Daoy (cell line): ENCODE results near the gene TBC1D22B. TPM values are rescaled to one million over a fixed set of nuclear protein-coding genes. Genes with fewer than 3 reads are reported as not detected.

ENCODE experiments used
- DNase-seq: peaks from one replicate; pipeline ENCODE4 v3.0.0-alpha.2; 2015; ENCODE audit warnings: low read depth
- total RNA-seq: library from RNA; depleted of rRNA; stranded (reverse); fragments of >200 nt; shearing (Covaris generic); gene quantifications from 2 replicates; pipeline ENCODE4 v1.2.3, GENCODE V29; 2014; rRNA removed

Gene TBC1D22B
- total RNA-seq, 1 experiment from 2014 or later: 7.7 TPM

GRCh38 chr6:37354526-37355384 is 97.2 kb downstream of the TBC1D22B start:
- DNase-seq: peak; percentile 27

- no peak for DNase-seq
These were observed 99.7 kb downstream of the TBC1D22B start for GRCh38 chr6:37357288-37357687.

- DNase-seq: no peak
These were observed 100.3 kb downstream of the TBC1D22B start for GRCh38 chr6:37357860-37358259.

GRCh38 chr6:37359039-37359438 is 101.5 kb downstream of the TBC1D22B start:
- DNase-seq: no peak

GRCh38 chr6:37362101-37362828 is 104.7 kb downstream of the TBC1D22B start:
- no peak for DNase-seq

GRCh38 chr6:37365791-37366190 is 108.2 kb downstream of the TBC1D22B start:
- DNase-seq: no peak

- no peak for DNase-seq
These were observed 109.3 kb downstream of the TBC1D22B start for GRCh38 chr6:37366910-37367309.

GRCh38 chr6:37368961-37369320 is 111.4 kb downstream of the TBC1D22B start:
- no peak for DNase-seq

GRCh38 chr6:37369321-37370201 is 112.0 kb downstream of the TBC1D22B start:
- DNase-seq: peak; percentile 17

- DNase-seq: no peak
These were observed 113.8 kb downstream of the TBC1D22B start for GRCh38 chr6:37371154-37372083.

- no peak for DNase-seq
These were observed 114.5 kb downstream of the TBC1D22B start for GRCh38 chr6:37372116-37372515.

- DNase-seq: no peak
These were observed 116.4 kb downstream of the TBC1D22B start for GRCh38 chr6:37373822-37374471.

- DNase-seq: no peak
These were observed 117.8 kb downstream of the TBC1D22B start for GRCh38 chr6:37375376-37375775.

GRCh38 chr6:37376078-37376743 is 118.6 kb downstream of the TBC1D22B start:
- no peak for DNase-seq

GRCh38 chr6:37381579-37381978 is 124.0 kb downstream of the TBC1D22B start:
- peak; percentile 52 for DNase-seq

Other genes with a start within 250 kb of the TBC1D22B start
- 33.3 and 45.3 TPM in 2 replicates for gene PIM1, start 87.6 kb upstream of the TBC1D22B start, total RNA-seq
- 0.12 and 0.40 TPM in 2 replicates for gene TMEM217, start 372 bp downstream of the TBC1D22B start, total RNA-seq
- gene RNF8, start 96.2 kb downstream of the TBC1D22B start, total RNA-seq: 40.3 and 73.5 TPM in 2 replicates
- 38.2 and 38.5 TPM in 2 replicates for gene CMTR1, start 175.4 kb downstream of the TBC1D22B start, total RNA-seq
- gene CCDC167, start 242.1 kb downstream of the TBC1D22B start, total RNA-seq: 115 and 126 TPM in 2 replicates